ENCODE results near the gene MAN2A2. TPM values are rescaled to one million over a fixed set of nuclear protein-coding genes. Genes with fewer than 3 reads are reported as not detected.

The MAN2A2 gene
- total and polyA plus RNA-seq, 8 donors, result 2.9 to 286 (median 46.7) TPM

DNA sequence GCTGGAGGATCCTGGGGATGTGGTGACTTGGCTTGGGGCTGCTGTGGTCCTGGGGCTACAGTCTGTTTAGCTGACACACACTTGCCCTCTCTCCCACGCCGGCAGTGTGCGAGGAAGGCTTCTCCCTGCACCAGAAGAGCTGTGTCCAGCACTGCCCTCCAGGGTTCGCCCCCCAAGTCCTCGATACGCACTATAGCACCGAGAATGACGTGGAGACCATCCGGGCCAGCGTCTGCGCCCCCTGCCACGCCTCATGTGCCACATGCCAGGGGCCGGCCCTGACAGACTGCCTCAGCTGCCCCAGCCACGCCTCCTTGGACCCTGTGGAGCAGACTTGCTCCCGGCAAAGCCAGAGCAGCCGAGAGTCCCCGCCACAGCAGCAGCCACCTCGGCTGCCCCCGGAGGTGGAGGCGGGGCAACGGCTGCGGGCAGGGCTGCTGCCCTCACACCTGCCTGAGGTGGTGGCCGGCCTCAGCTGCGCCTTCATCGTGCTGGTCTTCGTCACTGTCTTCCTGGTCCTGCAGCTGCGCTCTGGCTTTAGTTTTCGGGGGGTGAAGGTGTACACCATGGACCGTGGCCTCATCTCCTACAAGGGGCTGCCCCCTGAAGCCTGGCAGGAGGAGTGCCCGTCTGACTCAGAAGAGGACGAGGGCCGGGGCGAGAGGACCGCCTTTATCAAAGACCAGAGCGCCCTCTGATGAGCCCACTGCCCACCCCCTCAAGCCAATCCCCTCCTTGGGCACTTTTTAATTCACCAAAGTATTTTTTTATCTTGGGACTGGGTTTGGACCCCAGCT, 21.7 kb upstream of the MAN2A2 start:
- Histone ChIP-seq H3K36me3 (peaks cover 58 to 65% (median 62%) of the 10 kb centered on the region in 4 donors), H3K27ac (no peak overlapping the region), H3K9me3 (no peaks in the 10 kb centered on the region), H3K4me1 (peaks cover 29 to 43% (median 37%) of the 10 kb centered on the region in 4 donors), H3K4me3 (no peak overlapping the region), H3K27me3 (no peaks in the 10 kb centered on the region)
- TF ChIP-seq EP300 (IDR thresholded peaks at IDR 0.05) (no peak), POLR2A (IDR thresholded peaks at IDR 0.05) (no peak), POLR2AphosphoS5 (IDR thresholded peaks at IDR 0.05) (no peak), CTCF (IDR thresholded peaks at IDR 0.05) (no peak)
- DNase-seq, result no peak
- intact Hi-C loops (cut with DNase I; ENCODE audit: low total_unique reads), result loop anchor here (5.0 kb wide), 1 partner anchor 164 kb away; the partner anchor contains the start of gene BLM
- WGBS, 5 donors, result 76 to 89% (median 82%) methylated on average over 19 to 35 of the region's 35 CpGs

DNA sequence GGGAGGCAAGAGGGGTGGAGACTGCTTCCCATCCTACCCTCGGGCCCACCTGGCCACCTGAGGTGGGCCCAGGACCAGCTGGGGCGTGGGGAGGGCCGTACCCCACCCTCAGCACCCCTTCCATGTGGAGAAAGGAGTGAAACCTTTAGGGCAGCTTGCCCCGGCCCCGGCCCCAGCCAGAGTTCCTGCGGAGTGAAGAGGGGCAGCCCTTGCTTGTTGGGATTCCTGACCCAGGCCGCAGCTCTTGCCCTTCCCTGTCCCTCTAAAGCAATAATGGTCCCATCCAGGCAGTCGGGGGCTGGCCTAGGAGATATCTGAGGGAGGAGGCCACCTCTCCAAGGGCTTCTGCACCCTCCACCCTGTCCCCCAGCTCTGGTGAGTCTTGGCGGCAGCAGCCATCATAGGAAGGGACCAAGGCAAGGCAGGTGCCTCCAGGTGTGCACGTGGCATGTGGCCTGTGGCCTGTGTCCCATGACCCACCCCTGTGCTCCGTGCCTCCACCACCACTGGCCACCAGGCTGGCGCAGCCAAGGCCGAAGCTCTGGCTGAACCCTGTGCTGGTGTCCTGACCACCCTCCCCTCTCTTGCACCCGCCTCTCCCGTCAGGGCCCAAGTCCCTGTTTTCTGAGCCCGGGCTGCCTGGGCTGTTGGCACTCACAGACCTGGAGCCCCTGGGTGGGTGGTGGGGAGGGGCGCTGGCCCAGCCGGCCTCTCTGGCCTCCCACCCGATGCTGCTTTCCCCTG, 21.0 kb upstream of the MAN2A2 start:
- Histone ChIP-seq H3K4me3 (no peak overlapping the region), H3K36me3 (peaks cover 50 to 62% (median 59%) of the 10 kb centered on the region in 4 donors), H3K9me3 (no peaks in the 10 kb centered on the region), H3K4me1 (peaks cover 29 to 49% (median 43%) of the 10 kb centered on the region in 4 donors), H3K27me3 (no peaks in the 10 kb centered on the region), H3K27ac (peak overlapping the region in 3 of 5 donors; percentile 92 to 96 (median 92))
- 85 to 92% (median 88%) methylated on average over 17 to 19 of the region's 19 CpGs for WGBS, 5 donors
- intact Hi-C loops (cut with DNase I; ENCODE audit: low total_unique reads), result loop anchor here (5.0 kb wide), 1 partner anchor 165 kb away; the partner anchor contains the start of gene BLM
- DNase-seq, result no peak
- no peak for TF ChIP-seq POLR2AphosphoS5 (IDR thresholded peaks at IDR 0.05)
- TF ChIP-seq EP300 (IDR thresholded peaks at IDR 0.05), result no peak
- TF ChIP-seq CTCF (IDR thresholded peaks at IDR 0.05), result no peak
- TF ChIP-seq POLR2A (IDR thresholded peaks at IDR 0.05), result no peak

DNA sequence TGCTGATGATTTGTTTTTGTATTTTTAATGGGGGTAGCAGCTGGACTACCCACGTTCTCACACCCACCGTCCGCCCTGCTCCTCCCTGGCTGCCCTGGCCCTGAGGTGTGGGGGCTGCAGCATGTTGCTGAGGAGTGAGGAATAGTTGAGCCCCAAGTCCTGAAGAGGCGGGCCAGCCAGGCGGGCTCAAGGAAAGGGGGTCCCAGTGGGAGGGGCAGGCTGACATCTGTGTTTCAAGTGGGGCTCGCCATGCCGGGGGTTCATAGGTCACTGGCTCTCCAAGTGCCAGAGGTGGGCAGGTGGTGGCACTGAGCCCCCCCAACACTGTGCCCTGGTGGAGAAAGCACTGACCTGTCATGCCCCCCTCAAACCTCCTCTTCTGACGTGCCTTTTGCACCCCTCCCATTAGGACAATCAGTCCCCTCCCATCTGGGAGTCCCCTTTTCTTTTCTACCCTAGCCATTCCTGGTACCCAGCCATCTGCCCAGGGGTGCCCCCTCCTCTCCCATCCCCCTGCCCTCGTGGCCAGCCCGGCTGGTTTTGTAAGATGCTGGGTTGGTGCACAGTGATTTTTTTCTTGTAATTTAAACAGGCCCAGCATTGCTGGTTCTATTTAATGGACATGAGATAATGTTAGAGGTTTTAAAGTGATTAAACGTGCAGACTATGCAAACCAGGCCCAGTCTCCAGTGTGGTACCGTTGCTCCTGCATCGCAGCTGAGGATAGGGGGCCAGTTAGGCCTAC, 20.1 kb upstream of the MAN2A2 start:
- Histone ChIP-seq H3K27me3 (no peaks in the 10 kb centered on the region), H3K9me3 (no peaks in the 10 kb centered on the region), H3K4me3 (peak overlapping the region in 1 of 4 donors; percentile 55), H3K27ac (peak overlapping the region; percentile 82 to 96 (median 92)), H3K4me1 (peaks cover 29 to 49% (median 43%) of the 10 kb centered on the region in 4 donors), H3K36me3 (peaks cover 42 to 60% (median 54%) of the 10 kb centered on the region in 4 donors)
- TF ChIP-seq POLR2AphosphoS5 (IDR thresholded peaks at IDR 0.05) (no peak), POLR2A (IDR thresholded peaks at IDR 0.05) (no peak), CTCF (IDR thresholded peaks at IDR 0.05) (no peak), EP300 (IDR thresholded peaks at IDR 0.05) (no peak)
- DNase-seq, result no peak
- intact Hi-C loops (cut with DNase I; ENCODE audit: low total_unique reads), result loop anchor here (5.0 kb wide), 1 partner anchor 166 kb away; the partner anchor contains the start of gene BLM
- 63 to 75% (median 69%) methylated on average over 13 of the region's 13 CpGs for WGBS, 5 donors

Measured in stomach (tissue), 9 donors.